PFSK-1 (cell line): ENCODE results near the gene CES3.

Experiments
- FOXP2 ChIP-seq: optimal IDR thresholded peaks from 2 replicates; pipeline ENCODE3; 2011; ENCODE audit warnings: borderline replicate concordance, control low read depth, inconsistent platforms; ENCODE audit not compliant: insufficient read depth; ENCODE audit errors: extremely low read length, extremely low read depth
- POLR2AphosphoS5 ChIP-seq: IDR thresholded peaks from 2 replicates; pipeline ENCODE4 v1.6.1; 2012; ENCODE audit warnings: low read depth, mild to moderate bottlenecking, control low read depth, low read length, moderate library complexity
- REST ChIP-seq, 2 experiments: IDR thresholded peaks; 2 replicates each; pipeline versions ENCODE4 v1.6.1 to v1.8.0; 2011 to 2012; ENCODE audit warnings: low read depth in 2 of 2, low read length in 2 of 2, control low read depth in 1 of 2, inconsistent platforms in 1 of 2, mild to moderate bottlenecking in 1 of 2, moderate library complexity in 1 of 2; ENCODE audit not compliant: insufficient read depth in 1 of 2
- SIN3A ChIP-seq: IDR thresholded peaks from 2 replicates; pipeline ENCODE4 v1.6.1; 2012; ENCODE audit warnings: mild to moderate bottlenecking, low read length, moderate library complexity, borderline replicate concordance; ENCODE audit not compliant: insufficient read depth
- TAF1 ChIP-seq: IDR thresholded peaks from 2 replicates; pipeline ENCODE4 v1.6.1; 2012; ENCODE audit warnings: low read length, control low read depth, borderline replicate concordance; ENCODE audit not compliant: insufficient read depth

CES3 gene

DNA sequence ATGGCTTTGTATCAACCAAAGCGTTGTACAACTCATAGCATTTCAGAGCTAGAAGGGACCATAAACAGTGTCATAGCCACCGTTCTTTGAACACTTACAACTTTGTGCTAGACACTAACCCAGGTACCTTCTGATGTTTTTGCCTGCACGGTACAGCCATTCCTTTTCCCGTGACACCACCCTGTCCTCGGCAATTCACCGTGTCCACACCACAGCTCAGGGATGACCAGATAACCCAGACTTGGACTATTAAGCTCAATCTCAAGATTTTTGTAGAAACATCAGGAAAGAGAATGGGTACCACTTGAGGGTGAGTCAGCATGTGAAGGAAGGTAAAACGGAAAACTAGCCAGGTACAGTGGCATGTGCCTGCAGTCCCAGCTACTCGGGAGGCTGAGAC is 58.1 kb downstream of the CES3 start:
- no peak for TF ChIP-seq SIN3A
- no peak for TF ChIP-seq REST (IDR thresholded peaks at IDR 0.05; ENCODE audit: insufficient read depth in 1 of 2, low read depth in 2 of 2, low read length in 2 of 2)
- no peak for TF ChIP-seq FOXP2
- no peak for TF ChIP-seq POLR2AphosphoS5
- TF ChIP-seq TAF1, result no peak

DNA sequence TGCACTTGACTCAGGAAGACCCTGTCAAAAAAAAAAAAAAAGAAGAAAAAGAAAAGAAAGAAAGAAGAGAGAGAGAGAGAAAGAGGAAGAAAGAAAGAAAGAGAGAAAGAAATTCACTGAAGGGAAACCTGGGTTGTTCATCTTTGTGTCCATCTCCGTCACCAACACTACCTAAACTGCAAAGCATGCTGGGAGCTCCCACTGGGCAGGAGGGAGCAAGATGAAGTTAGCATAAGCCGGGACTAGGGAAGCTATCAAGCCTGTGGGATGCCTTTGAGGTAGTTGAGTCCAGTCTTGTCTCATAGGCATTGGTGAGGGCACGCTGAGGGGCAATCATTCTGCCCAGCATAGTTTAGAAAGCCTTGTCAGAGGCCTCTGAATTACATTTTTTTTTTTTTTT is 60.3 kb downstream of the CES3 start:
- TF ChIP-seq POLR2AphosphoS5 (no peak), REST (IDR thresholded peaks at IDR 0.05; ENCODE audit: insufficient read depth in 1 of 2, low read depth in 2 of 2, low read length in 2 of 2) (no peak), FOXP2 (no peak), SIN3A (no peak), TAF1 (no peak)

GRCh38 chr16:67022531-67023214 is 61.6 kb downstream of the CES3 start:
- TF ChIP-seq FOXP2 (no peak), TAF1 (no peak), REST (IDR thresholded peaks at IDR 0.05; ENCODE audit: insufficient read depth in 1 of 2, low read depth in 2 of 2, low read length in 2 of 2) (no peak), SIN3A (no peak), POLR2AphosphoS5 (no peak)

GRCh38 chr16:67023689-67024088 is 62.6 kb downstream of the CES3 start:
- TF ChIP-seq FOXP2, result no peak
- TF ChIP-seq REST (IDR thresholded peaks at IDR 0.05; ENCODE audit: insufficient read depth in 1 of 2, low read depth in 2 of 2, low read length in 2 of 2), result no peak
- TF ChIP-seq TAF1, result no peak
- TF ChIP-seq POLR2AphosphoS5, result no peak
- TF ChIP-seq SIN3A, result no peak
